Measurements from ENCODE around the gene IGFBP6.

Gene IGFBP6

GRCh38 chr12:53113951-53114350 lies 16.5 kb downstream of the IGFBP6 start:
- DNase-seq (ENCODE audit: low read depth): no peak
- no peak overlapping the region for H3K4me3 ChIP-seq (ENCODE audit: low read length)
- TF ChIP-seq CTCF (IDR thresholded peaks at IDR 0.05; ENCODE audit: insufficient read depth, low read depth, low read length, missing control alignments): no peak

- DNase-seq (ENCODE audit: low read depth): no peak
- no peak overlapping the region for H3K4me3 ChIP-seq (ENCODE audit: low read length)
- no peak for TF ChIP-seq CTCF (IDR thresholded peaks at IDR 0.05; ENCODE audit: insufficient read depth, low read depth, low read length, missing control alignments)
Measured at GRCh38 chr12:53115112-53115890, 17.8 kb downstream of the IGFBP6 start.

GRCh38 chr12:53115891-53116648 lies 18.6 kb downstream of the IGFBP6 start:
- no peak overlapping the region for H3K4me3 ChIP-seq (ENCODE audit: low read length)
- TF ChIP-seq CTCF (IDR thresholded peaks at IDR 0.05; ENCODE audit: insufficient read depth, low read depth, low read length, missing control alignments): no peak
- DNase-seq (ENCODE audit: low read depth): no peak

GRCh38 chr12:53118751-53119300 lies 21.4 kb downstream of the IGFBP6 start:
- TF ChIP-seq CTCF (IDR thresholded peaks at IDR 0.05; ENCODE audit: insufficient read depth, low read depth, low read length, missing control alignments): no peak
- H3K4me3 ChIP-seq (ENCODE audit: low read length): no peak overlapping the region
- no peak for DNase-seq (ENCODE audit: low read depth)

- DNase-seq (ENCODE audit: low read depth): no peak
- H3K4me3 ChIP-seq (ENCODE audit: low read length): no peak overlapping the region
- TF ChIP-seq CTCF (IDR thresholded peaks at IDR 0.05; ENCODE audit: insufficient read depth, low read depth, low read length, missing control alignments): no peak
Measured at GRCh38 chr12:53120685-53121525, 23.4 kb downstream of the IGFBP6 start.

- peak; percentile 14 for DNase-seq (ENCODE audit: low read depth)
- no peak for TF ChIP-seq CTCF (IDR thresholded peaks at IDR 0.05; ENCODE audit: insufficient read depth, low read depth, low read length, missing control alignments)
- H3K4me3 ChIP-seq (ENCODE audit: low read length): no peak overlapping the region
Measured at GRCh38 chr12:53122961-53123468, 25.5 kb downstream of the IGFBP6 start.

Measured in epithelial cell of esophagus (primary cell).